NCI-H187 treated with DMSO at 0.1 percent for 48 hours (cell line): ENCODE measurements around the gene SEMA4D.

Experiments
- DNase-seq: peaks from one replicate; lab custom pipeline; 2025; lab: John Stamatoyannopoulos, UW

The SEMA4D gene

GRCh38 chr9:89464300-89464901 is 33.5 kb downstream of the SEMA4D start:
- DNase-seq = no peak

DNA sequence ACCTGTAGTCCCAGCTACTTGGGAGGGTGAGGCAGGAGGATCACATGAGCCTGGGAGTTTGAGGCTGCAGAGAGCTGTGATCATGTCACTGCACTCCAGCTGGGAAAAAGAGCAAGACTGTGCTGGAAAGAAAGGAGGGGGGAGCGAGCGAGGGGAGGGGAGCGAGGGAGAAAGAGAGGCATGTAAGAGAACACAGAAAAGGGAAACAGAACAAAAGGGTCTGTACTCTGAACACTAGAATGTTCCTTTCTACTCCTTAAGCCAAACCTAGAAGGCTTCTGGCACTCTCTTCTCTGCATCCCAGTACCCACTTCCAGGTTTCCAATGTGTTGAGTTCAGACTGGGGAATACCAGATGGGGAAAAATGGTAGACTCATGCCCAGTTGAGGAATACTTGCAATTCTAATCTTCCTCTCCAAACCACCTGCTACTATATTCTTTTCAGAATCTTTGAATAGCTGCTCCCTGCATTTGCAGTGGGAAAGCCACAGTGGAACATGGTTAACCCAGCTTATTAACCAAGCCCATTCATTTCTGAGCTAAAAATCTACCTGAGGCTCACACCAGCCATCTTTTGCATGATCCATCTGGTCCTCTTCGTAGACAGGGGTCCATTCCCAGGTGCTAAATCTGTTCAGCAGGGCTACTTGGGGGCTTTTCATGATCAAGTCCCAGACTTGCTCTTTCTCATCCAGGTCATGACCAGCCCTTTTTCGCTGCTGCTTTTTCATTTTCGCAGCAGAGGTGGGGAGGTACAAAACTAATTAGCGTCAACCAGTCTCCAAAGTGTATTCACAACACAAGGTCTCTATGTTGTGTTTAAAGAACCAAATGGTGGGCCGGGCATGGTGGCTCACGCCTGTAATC is 34.9 kb downstream of the SEMA4D start:
- DNase-seq = no peak

DNA sequence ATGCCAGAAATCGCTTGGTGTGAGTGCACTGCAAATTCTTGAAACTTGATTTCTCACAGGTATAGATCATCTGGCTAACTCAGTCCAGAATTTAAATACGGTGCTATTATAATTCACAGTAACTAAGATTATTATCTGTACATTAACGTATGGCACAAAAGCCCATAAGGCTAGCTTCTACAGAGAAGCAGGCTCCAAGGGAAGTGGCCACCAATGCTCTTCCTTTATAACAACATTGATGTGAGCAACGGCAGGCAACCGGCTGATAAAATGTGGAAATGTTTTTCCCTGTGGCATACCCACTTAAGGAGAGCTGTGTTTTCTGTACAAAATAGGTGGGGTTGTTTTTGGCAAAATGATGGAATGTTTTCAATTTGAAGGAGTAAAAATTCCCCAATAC is 35.7 kb downstream of the SEMA4D start:
- no peak for DNase-seq

DNA sequence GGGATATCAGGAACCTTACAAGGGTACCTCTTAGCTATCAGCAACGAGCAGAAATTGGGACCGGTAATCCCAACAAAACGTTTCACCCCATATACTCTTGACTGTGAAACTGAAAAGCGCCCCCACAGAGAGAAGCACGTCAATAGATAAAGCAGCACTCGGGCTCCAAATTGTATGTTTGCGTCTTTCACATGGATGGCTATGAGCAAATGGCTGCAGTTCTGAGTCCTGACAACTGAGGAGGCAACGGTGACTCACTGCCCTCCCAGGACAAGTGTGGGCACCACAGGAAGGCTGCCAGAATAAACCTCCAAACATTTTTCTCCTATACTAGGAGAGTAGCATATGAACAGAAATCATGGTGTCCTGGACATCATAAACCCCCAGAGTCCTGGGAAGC is 36.6 kb downstream of the SEMA4D start:
- no peak for DNase-seq

DNA sequence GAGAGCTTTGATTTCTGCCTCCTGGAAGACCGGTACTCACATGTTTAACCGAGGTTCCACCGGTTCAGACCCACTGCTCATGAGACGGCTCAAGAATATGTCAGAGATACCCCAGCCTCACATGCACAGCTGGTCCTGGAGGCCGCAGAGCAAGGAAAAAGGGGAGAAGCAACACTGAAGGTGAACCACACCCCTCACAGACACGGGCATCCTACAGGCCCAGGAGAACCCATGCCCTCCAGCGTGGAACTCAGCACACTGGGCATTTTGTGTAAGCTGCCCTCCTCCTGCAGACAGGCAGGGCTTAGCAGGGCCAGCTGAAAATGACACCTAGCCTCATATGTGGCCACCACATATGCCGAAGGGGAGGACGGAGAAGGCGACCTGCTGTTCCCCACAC is 37.4 kb downstream of the SEMA4D start:
- no peak for DNase-seq

DNA sequence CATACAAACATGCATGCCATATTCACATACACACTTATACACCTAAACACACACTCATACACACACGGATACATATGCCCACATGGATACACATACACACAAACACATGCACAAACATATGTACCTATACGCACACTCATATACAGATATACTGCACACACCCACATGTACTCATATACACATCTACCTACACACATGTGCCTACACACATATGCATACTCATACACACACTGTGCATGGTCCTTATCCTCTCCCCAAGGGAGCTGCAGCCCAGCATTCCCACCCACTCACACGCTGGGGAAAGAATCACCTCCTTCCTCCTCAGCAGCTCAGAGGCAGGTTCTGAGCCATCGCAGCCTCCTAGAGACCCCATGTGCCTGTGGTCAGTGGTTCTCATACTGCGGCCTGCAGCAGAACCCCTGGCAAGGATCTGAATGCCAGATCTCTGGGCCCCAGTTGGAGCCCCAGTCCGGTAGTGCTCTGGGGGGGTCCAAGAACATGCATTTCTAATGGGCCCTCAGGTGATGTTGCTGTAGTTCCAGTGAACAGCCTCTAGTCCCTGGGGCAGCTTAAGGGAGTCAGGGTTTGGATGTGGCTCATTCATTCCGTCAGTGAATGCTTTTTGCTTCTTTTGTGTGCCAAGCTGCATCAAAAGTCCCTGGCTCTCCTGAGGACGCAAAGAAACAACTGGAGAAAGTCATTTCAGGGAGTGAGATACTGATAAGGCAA is 39.0 kb downstream of the SEMA4D start:
- no peak for DNase-seq

- no peak for DNase-seq
These were observed 40.5 kb downstream of the SEMA4D start for GRCh38 chr9:89457376-89457855.

DNA sequence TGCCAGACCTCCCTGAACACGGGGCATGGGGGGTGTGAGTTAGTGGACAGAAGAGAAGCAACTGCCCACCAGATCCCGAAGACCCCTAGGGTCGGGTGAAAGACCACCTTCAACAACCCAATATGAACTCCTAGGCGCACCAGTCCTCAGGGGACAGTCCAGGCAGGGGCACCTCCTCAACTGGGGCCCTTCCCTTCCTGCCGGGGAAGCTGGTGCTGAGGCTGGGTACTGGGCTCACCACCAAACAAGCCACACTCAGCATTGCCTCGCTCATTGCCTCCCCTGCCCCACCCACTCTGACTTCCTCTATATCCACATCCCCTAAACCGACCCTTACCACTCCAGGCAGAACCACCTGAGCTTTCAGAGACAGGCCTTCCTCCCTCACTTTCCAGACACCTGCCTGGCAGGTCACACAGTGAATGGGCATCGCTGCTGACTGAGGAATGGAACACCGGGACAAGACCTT is 42.5 kb downstream of the SEMA4D start:
- no peak for DNase-seq

DNA sequence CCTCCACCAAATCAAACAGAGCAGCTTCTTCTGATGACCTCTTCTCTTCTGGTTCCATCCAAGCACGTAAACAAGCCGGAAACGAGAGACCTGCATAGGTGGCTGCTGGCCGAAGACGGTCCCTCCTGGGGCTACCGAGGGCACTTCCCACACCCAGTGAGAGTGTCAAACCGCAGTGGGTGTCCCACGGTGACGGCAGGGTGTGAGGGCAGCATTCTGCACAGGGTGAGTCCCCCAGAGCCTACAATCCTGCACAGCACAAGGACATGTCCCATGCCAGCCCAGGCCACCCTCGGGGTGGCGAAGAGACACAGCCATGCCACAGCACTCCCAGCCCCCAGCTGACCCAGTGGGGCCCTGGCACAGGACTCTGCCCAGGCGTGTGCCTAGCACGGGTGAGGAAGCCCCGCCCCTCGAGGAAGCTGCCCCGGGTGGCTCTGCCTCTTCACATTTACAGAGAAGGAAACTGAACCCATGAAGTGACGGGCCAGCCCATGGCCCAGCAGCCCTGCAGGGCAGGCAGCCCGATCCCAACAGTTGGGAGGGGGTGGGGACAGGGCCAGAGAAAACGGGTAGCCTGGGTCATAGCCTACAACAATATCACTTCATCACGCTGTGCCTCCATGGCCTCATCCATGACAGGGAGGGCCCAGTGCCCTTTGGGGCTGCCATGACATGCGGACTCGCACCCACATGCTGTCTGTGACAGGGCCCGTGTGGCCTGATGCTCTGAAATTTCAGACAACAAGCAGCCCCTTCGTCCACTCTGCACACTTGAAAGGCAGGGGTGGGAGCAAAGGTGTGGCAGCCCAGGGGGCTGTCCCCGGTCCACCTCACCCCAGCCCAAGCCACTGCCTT is 43.2 kb downstream of the SEMA4D start:
- no peak for DNase-seq

DNA sequence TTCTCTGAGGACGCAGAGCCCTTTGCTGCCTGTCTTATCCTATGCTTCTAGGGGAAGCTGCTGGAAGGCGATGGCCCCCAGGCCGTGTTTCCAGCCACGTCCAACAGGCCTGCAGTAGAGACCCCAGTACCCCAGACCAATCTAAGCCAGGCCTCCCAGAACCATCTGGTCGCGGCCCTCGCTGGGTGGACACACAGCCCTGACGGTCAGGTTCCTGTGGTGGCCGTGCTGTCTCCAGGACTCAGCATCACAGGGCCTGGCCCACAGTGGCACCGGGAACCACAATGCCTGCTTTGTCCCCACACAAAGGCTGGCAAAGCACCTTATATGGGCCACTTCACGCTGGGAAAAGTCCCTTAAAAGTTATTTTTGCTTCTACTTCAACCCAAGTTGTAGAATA is 44.5 kb downstream of the SEMA4D start:
- DNase-seq = no peak

DNA sequence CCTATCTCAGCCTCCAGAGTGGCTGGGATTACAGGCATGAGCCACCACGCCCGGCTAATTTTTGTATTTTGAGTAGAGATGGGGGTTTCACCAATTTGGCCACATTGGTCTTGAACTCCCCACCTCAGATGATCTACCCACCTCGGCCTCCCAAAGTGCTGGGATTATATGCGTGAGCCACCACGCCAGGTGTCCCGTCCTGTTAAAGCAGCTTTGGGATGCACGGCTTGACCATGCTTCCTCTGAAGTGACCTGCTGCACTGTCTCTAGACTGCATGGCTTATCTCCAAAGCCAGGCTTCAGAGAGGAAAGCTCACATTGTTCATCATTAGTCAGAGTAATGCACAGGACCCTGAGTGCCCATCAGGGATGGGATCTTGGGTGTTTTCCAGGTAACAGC is 45.4 kb downstream of the SEMA4D start:
- DNase-seq = no peak

DNA sequence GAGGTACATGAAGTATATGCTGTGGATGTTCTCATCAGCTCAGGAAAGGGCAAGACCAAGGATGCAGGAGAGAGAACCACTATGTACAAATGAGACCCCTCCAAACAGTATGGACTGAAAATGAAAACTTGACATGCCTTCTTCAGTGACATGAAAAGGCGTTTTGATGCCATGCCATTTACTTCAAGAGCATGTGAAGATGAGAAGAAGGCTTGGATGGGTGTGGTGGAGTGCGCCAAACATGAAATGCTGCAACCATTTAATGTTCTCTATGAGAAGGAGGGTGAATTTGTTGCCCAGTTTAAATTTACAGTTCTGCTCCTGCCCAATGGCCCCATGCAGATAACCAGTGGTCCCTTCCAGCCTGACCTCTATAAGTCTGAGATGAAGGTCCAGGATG is 47.7 kb downstream of the SEMA4D start:
- DNase-seq = no peak

DNA sequence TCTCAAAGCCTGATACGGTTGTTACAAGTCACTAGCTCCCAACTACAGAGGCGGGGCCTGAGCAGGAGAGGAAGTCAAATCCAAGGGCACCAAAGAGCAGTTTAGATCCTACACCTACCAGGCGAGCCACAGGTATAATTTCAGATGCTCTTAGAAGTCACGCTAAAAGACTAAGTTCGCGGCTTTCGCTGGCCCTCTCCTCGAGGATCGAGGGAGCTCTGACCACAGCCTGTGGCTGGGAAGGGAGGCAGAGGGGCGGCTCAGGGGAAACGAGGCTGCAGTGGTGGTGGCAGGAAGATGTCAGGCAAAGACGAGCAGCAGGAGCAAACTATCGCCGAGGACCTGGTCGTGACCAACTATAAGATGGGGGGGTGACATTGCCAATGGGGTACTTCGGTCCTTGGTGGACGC is 48.6 kb downstream of the SEMA4D start:
- no peak for DNase-seq

DNA sequence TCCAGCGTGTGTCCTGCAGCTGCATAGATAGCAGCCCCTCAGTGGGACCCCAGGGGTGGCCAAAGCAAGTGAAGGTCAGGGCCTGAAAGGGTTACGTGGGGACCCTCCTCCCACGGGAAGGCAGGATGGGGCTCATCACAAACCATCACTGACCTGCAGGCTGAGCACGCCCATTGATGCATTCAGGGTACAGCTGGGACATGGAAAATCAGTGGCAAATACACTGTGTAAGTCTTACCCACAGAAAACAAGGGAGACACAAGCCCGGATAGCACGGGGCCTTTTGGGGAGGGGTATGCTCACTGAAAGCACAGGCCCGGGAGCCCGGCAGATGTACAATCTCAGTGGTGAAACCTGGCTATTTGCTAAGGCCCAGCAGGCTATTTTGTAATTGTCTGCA is 49.1 kb downstream of the SEMA4D start:
- no peak for DNase-seq

DNA sequence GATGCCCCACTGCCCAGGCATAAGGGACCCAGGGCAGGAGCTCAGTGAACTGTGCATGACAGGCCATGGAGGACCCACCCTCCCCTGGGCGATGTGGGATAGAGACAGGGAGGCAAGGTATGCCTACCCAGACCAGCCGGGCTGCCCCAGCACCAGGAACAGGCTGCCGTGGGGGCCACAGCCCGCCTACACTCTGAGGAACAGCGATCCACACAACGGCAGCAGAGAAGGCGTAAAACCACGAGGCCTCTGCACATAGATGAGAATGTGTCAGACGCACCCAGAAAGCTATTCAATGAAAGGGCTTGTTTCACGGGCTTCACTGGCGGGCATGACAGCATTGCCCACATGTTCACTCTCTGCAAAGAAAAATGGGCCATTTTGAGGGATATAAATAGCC is 49.5 kb downstream of the SEMA4D start:
- no peak for DNase-seq

DNA sequence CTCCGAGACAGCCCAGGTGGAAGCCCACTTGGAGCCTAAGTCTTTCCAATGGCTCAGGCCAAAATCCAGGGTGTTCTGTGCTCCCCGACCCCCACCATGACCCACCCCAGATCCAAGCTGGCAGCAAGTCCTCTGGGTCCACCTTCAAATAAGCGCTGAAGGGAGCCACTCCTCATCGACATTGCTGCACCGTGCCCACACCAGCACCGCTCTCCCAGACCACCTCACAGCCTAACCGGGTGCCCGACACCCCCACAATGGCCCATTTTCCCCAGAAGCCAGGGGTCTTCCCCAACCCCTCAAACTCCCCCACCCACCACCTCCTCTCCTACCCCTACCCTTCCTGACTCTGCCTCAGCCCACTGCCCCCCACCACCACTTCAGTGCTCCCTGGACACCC is 50.5 kb downstream of the SEMA4D start:
- no peak for DNase-seq

GRCh38 chr9:89446961-89447310 is 51.0 kb downstream of the SEMA4D start:
- no peak for DNase-seq

GRCh38 chr9:89446261-89446960 is 51.5 kb downstream of the SEMA4D start:
- no peak for DNase-seq

DNA sequence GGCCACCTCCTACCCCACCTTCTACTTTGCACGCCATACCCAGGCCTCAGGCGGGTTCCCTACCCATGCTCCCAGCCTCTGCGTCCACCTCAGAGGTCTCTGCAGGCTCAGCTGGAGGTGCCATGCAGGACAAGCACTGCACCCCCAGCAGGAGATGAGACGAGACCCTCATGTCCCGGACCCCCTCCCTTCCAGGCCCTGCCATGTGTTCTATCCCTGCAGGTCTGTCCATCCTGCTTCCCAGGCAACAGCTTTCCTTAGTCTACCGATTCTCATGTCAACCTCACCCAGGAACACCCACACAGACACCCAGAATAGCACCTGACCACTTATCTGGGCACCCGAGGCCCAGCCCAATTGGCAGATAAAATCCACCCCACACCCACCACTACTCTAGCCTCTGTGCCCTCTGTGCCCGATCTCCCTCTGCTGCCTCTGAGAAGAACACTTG is 52.1 kb downstream of the SEMA4D start:
- no peak for DNase-seq

- no peak for DNase-seq
These were observed 52.8 kb downstream of the SEMA4D start for GRCh38 chr9:89444925-89445765.
